CD4-positive, alpha-beta T cell treated with Interleukin-21 for 1 hour (primary cell): Measurements from ENCODE around the gene CNKSR2.

Experiments
- DNase-seq: peaks from one replicate; pipeline ENCODE4 v3.0.0-alpha.2; 2020

CNKSR2 gene

DNA sequence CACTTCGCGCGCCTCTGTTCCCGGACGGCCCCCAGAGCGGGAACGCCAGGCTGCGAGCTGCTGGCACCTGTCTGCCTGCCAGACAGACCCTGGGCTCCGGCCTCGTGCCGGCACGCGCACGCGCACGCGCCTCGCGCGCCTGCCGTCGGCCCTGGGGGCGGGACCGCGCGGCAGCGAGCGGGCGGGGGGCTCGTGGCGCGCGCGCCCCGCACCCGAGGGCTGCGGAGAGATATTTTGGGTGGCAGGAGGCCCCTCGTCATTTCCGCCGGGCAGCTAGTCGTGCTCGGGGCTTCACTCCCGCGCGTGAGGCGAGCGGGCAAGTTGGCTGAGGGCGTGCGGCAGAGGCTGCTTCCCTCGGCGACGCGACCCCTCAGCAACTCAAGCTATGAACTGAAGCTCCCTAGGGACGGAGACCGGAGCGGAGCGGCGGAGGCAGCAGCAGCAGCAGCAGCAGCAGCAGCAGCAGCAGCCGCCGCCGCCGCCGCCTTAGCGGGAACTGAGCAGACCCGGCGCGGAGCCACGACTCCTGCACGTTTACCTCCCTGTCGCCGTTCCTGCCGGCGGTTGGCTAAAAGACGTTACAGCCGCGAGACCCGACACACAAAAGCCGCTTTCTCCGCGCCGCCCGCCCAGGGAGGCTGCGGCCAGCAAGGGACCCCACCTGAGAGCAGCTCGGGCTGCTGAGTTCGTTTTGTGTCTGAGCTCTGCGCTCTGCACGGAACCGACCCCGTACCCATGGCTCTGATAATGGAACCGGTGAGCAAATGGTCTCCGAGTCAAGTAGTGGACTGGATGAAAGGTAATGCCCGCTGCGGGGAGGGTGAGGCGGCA lies at the start of gene CNKSR2:
Gene CNKSR2 (plus strand): TSS at position 256 of the 831 bp plus-strand sequence. CDS start 480 bp downstream, at position 736.
- peak; percentile 73 for DNase-seq

DNA sequence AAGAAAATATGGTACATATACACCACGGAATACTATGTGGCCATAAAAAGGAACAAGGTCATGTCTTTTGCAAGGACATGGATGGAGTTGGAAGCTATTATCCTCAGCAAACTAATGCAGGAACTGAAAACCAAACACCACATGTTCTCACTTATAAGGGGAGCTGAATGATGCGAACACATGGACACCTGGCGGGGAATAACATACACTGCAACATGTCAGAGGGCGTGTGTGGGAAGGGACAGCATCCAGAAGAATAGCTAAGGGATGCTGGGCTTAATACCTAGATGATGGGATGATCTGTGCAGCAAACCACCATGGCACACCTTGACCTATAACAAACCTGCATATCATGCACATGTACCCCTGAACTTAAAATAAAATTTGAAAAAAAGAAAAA lies 19.5 kb upstream of the CNKSR2 start:
- DNase-seq, result no peak

DNA sequence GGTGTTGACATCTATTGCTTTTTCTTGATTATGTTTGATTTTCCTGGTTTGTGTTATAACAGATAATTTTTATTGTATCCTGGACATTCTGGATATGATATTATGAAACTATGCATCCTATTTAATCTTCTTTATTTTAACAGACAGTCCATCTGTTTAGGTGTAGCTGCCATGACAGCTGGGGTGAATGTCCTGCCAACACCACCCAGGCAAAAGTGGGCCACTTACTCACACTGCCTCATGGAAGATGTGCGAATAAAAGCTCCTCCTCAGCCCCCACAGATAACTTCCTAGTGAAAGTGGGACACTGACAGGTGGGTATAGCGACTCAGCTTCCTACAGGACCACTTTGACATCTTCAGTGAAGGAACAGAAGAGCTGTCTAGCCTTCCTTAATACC lies 18.4 kb upstream of the CNKSR2 start:
- DNase-seq, result no peak

DNA sequence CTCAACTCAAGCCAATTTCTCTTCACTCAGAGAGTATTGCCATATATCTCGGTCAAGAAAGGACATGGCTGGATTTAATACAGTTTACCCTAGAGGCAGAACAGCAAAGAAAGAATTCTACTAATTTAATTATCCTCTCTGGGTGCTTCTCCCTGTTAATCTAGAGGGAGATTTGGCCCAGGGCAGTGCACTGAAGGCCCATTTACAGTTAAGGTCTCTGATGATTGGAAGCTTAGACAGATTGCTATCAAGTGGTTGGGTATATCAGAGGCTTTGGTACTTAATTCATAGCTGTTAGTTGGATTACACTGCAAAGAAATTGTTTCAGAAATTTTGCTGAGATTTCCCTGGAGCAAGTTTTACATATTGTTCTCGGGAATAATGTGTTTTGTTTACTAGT lies 4.6 kb upstream of the CNKSR2 start:
- no peak for DNase-seq

DNA sequence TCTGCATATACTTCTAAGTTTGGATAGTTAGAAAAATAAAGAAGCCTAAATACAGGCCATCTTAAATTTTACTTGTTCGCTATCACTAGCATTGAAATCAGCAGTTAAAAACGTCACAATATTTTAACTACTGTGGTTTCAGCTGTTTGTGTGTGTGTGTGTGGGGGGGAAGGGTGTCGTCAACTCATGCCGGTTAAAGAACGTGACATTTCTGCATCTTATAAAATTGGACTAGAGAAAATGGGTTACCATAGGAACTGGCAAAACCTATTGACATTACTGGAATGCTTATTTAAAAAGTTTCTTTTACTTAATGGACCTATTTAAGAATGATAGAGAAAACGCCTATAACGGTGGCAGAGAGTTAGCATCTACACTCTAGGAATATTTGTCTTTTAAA lies 1.2 kb upstream of the CNKSR2 start:
- DNase-seq, result no peak

DNA sequence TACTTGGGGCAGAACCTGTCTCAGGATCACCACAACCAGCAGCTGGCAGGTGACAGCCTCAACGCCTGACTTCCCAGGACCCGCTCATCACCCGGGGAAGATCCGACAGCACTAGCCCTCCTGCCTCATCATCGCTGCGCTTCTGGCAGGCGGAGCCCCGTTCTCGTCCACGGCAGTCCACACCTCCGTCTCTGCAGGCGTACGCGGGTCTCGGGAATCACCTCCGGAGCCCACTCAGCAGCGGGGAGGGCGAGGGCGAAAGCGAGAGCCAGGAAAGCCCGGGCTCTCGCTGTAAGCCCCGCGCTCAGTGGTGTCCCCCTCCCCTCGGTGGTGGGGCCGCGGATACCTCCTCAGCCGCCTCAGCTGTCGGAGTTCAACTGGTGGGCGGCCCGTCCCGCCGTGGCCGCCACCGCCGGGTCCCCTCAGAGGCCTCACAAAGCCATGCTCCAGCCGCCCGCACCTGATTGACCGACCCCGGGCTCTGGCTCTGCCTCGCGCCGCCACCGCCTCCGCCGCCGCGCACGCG lies 518 bp upstream of the CNKSR2 start:
- DNase-seq, result no peak

DNA sequence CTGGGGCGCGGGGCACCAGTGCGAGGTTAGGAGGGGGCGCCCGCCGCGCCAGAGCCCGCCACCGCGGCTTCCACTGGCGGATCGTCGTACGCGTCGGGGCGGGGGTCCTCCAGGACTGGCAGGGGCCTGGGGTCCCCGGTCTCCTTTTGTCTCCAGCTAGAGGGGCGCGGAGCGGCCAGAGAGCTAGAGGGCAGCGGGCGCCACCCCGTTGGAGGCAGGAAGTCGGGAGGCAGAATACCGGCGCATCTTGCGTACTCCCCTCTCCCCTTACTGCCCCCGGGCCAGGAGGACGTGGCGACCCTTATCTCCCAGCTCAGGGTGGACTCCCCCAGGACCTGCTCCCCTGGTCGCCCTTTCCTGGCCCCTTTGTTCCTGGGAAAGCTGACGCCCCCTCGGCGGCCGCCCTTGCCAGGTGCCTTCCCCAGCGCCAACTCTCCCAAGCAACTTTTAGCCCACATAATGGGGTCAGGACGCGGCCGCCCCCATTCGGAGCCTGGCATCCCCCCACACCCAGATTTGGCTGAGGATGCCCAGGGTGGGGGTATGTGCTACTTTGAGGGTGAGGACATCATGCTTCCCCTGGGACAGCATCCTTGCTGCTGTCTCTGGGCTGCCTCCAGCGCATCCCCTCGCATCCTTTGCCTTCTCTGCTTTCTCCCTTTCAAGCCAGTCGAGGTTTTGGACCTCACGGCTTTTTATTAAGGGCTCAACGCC lies 933 bp downstream of the CNKSR2 start:
- DNase-seq, result no peak

DNA sequence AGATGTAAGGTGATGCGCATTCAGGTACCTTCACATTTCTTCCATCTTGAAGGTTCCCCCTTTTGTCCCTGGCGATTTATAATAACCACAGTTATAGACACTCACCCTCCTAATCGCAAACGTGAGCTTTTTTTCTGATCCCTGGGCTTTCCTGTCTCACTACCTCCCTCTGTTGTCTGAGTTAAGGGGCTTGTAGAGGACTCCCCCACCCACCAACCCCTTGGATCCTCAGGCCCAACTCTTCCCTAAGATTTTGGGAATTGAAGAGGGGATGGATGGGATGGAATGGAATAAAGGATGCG lies 1.4 kb downstream of the CNKSR2 start:
- no peak for DNase-seq

DNA sequence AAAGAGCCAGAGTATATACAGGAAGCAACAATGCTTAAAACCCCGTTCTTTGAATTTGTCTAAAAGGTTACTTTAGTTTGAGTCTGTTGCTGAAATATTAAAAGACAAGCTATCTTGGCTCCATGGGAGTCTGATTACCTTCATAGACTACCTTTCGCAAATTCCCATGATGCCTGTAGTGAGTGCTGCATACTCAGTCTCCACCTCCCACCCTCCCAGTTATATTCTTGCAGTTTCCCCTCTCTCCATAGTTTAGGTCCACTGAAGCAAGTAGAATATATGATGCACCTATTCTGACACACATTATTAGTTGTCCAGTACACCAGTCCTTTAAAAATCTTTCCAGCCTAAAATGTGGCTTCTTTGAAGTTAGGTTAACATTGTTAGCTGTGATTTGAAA lies 2.4 kb downstream of the CNKSR2 start:
- no peak for DNase-seq

DNA sequence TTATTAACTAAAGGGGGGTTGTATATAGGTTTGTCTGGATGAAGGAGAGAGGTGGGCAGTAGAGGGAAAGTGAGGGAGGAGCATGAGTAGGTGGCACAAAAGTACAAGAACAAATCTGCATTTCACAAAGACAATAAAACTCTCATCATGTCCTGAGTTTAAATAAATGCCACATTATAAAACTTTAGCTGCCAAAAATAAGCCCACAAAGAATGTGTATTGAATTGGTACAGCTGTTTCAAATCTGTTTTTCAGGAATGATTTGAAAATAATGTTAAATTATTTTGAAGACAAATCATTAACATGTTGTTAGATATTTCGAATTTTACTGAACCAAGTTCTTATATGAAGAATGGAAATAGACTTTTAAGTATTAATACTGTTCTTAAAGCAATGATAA lies 5.8 kb downstream of the CNKSR2 start:
- DNase-seq, result no peak

DNA sequence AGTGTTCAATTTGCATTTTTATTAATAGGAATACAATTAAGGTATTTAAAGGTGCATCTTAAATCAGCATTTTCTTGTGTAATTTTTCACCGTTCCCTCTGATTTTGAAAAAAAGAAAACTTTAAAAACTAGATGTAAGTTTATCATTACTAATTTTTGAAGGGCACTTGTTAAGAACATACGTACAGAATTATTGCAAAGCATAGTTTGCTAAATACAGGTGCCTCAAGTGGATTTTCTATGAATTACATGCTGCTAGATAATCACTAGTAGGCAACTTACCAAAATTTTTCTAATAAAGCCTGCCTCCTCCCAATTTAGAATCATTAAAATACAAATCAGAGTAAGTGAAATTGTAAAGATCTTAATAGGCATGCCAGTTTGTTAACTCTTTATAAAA lies 8.5 kb downstream of the CNKSR2 start:
- no peak for DNase-seq

DNA sequence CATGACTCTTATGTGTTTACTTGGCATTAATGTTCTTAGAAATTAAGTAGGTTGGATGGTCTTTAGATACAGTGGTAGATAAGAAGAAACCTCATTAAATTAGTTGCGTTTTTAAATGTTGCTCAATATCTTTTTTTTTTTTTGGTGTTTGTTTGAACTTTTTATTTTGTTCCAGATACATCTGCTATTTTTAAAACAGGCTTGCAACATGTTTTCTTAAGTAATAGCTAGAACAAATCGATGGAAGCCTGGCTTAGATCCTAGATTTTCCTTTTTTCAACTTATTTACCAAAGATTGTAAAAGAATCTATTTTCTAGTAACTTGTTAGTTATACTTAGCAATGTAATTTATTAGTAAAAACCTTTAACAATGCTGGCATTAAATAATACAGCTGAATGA lies 9.3 kb downstream of the CNKSR2 start:
- DNase-seq, result no peak

DNA sequence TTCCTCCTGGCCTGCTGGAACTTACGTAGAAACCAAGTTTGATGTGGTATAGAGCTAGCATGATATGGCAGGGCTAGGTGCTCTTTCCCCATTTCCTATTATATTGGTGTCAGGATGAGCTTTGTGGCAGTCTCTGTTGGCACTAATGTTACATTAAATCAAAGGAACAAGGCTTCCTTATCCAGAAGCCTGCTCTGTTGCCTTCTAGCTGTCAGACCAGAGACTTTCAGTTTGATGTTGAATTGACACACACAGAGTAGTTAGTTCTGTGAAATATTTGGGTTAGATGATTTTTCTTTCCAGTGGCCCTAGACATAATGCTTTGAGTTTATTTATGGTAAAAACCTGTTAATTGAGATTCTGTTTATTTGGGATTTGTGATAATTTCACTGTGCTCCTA lies 10.0 kb downstream of the CNKSR2 start:
- DNase-seq, result no peak

DNA sequence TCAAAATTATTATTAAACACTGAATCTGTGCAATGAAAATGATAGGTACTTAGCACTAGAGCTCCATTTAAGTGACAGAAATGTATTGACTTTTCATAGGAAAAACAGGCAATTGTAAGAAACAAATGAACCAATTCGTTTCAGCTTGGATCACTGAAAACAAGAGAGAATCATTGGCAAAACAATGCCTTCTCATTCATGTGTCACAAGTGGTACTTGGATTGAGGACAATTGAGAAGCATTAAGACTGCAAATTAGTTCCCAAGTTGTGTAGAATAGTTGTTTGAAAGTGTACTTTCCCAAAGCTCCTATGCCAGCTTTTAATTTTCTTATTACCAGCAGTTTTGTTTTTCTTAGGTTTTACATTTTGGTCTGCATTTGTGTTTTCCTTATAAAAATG lies 20.6 kb downstream of the CNKSR2 start:
- DNase-seq, result no peak

DNA sequence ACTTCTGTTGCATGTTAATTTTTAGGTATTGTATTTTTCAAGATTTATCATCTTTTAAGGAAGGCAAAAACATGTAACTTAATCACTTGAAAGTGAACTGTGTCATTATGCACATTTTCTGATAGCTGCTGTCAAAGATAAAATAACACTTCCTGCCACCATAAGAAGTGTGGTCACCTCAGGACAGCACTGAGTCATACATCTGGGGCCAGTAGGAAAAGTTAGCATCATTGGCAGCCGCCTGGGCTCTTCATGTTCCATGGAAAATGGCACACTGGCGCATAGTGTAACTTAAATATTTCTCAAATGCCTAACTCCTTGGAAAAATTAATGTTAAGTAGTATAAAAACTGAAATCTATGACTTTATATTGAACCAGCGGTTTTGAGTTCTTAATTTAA lies 24.2 kb downstream of the CNKSR2 start:
- DNase-seq, result no peak

DNA sequence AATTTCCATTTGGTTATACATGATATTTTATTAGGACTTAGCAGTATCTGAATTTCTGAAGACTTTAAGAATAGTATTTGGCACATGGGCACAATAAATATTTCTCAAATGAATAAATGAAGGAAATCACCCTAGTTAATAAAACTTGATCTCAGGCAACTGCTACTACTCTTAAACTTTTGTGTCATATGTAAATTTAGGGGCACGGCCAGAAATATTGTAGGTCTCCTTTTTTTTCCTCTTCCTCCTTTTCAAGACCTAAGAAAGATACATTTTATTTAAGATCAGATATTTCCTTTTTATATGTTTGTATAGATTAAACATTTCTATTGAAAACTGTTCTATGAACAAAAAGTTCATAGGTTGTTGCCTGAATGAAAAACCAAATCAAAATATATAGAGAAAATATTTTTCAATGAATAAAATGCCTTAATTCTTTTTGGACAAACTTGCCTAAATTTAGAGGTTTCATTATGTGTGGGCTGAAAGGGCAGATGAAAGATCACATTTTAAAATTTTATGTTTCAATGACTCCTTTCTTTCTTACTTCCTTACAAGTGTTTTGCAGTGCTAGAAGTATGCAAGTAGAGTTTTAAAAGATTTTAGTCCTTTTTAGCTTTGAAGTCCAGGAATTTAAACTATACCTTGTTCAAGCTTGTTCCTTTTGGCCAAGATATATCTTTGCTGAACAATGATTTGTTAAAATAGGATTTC lies 26.3 kb downstream of the CNKSR2 start:
- DNase-seq, result no peak

DNA sequence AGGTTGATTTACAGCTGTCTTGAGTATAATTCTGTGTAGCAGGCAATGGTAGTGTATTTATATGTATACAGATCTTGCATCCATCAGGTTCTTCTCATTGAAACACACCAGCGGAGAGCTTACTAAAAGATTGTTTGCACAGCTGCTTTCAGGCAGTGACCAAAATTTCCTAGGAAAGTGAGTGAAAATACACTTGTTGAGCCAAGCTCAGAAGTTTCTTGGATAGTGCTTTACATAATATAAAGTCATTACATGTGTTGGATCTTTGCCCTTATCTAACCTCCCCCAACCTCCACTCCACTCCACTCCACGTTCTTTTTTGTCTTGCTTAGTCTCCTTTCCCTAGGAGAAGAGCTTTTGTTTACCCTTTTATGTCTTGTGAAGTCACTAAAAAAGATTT lies 34.1 kb downstream of the CNKSR2 start:
- no peak for DNase-seq

DNA sequence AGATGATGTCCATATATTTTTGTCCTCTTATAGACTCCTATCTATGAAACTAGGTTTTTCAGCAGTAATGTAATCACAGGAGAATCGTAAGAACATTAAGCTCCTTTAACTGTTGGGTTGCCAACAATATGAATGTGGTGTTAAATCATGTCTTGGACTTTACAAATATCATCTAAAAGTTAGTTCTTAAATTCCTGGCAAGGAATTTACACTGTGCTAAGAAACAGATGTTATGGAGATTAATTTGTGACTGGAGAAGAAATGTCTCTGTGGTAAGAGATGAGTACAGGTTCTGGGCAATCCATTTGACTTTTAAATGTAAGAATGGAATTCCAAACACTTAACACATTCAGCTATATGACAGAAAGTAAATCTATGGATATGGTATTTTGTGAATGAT lies 34.6 kb downstream of the CNKSR2 start:
- no peak for DNase-seq

DNA sequence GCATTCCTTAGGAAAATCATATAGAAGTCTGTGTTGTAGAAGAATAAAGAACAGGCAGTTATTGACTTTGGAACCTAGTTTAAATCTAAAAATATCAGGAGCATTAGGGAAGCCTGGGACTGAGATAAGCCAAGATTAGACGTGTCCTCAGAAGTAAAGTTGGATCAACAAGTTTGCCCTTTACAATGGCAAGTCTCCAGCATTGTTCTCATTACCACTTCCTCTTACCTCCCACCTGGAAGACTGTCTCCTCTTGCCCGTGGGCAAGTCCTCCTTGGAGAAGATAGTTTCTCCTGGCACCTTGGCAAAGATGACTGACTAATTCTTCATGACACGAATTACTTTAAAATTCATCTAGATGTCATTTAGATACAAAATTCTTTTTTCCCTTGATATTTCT lies 37.8 kb downstream of the CNKSR2 start:
- DNase-seq, result no peak

DNA sequence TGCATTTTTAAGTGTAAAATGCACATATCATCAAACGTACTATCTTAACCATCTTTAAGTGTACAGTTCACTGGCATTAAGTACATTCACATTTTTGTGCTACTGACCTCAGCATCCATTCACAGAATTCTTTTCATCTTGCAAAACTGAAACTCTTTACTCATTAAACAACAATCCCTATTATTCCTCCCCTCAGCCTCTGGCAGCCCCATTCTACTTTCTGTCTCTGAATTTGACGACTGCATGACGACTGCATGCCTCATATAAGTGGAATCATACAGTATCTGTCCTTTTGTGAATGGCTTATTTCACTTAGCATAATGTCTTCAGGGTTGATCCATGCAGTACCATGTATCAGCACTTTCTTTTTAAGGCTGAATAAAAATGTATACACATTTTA lies 38.7 kb downstream of the CNKSR2 start:
- DNase-seq, result no peak

DNA sequence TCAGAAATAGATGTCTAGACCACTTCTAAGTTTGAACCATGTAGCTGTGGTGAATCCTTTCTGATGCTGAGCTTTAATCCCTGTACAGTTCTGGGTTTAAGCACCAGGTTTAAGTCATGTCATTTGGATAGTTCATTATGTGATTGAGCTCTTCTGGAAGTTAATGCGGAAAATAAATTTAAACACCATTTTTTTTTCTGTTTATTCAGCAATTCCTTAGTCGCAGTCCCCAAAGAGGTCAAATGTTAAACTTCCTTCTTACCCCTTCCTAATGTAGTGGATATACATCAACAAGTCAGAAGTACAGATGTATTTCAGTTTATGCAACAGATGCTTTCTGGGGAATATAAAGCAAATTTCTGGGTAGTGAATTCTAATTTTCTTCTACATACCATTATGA lies 52.9 kb downstream of the CNKSR2 start:
- no peak for DNase-seq

DNA sequence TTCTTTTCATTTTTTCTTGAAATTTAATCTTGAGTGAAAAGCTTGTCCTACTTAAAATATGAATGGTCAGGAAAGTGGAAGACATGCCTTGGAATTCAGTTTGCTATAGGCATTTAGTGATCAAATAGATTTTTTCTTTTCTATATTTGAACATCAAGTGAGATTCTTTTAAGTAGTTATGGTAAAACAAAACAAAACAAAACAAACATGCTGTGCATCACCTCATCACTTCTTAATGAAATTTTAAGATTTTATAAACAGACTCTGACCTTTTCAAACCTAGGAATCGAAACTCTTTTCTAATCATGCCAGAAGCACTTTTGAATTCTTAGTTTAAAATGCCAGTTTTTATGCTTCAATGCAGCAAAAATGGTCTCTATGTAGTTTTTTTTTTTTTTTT lies 62.8 kb downstream of the CNKSR2 start:
- no peak for DNase-seq

DNA sequence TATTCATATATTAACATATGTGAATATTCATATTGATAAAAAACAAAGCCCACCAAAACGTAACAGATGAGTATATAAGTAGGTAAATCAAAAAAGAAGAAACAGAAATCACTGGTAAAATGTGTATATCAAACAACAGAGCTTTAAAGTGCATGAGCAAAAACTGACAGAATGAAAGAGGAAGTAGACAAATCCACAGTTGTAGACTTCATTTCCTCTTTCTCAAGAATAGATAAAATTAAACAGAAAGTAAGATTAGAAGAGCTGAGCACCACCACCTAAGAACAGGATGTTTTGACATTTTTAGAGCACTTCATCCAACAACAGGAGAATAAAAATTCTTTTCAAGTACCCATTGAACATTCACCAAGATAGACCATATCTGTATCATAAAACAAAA lies 64.6 kb downstream of the CNKSR2 start:
- DNase-seq, result peak; percentile 22

DNA sequence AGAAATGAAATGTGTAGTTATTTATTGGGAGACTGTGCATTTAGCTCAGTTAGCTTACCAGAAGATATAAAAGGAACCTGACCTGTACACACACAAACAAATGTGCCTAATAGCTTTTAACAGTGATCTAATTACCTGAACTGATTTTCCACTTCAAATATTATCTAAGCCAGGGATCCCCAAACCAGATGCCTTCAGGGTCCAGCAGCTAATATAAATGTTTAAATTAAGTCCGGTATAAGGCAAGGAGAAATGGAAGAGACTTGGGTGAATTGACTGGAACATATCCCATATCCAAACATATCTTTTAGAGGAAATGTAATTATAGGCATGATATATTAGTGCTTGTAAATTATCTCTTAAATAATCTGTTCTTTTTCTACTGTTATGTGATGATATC lies 66.7 kb downstream of the CNKSR2 start:
- DNase-seq, result no peak
